ENCODE data around the gene MMS22L.
"Not testable (repeated sequence)": the region's sequence is repeated elsewhere in the genome, so short reads cannot be mapped to it uniquely, and the experiment has no call there.

The MMS22L gene

GRCh38 chr6:97231911-97232310 lies 51.1 kb downstream of the MMS22L start:
- no peak for DNase-seq

- no peak for DNase-seq
Observed at GRCh38 chr6:97222903-97223302, 60.1 kb downstream of the MMS22L start.

- DNase-seq = no peak
Observed at GRCh38 chr6:97218912-97219311, 64.1 kb downstream of the MMS22L start.

- DNase-seq = no peak
Observed at GRCh38 chr6:97215157-97215769, 67.8 kb downstream of the MMS22L start.

GRCh38 chr6:97214671-97215070 lies 68.3 kb downstream of the MMS22L start:
- no peak for DNase-seq

GRCh38 chr6:97207383-97207782 lies 75.6 kb downstream of the MMS22L start:
- DNase-seq = no peak

GRCh38 chr6:97205966-97206365 lies 77.0 kb downstream of the MMS22L start:
- no peak for DNase-seq

GRCh38 chr6:97203343-97203742 lies 79.7 kb downstream of the MMS22L start:
- DNase-seq = no peak

GRCh38 chr6:97198046-97198565 lies 84.9 kb downstream of the MMS22L start:
- no peak for DNase-seq

- no peak for DNase-seq
Observed at GRCh38 chr6:97195117-97195516, 87.9 kb downstream of the MMS22L start.

GRCh38 chr6:97189767-97190166 lies 93.2 kb downstream of the MMS22L start:
- no peak for DNase-seq

GRCh38 chr6:97187951-97188350 lies 95.1 kb downstream of the MMS22L start:
- DNase-seq = no peak

GRCh38 chr6:97186416-97186999 lies 96.5 kb downstream of the MMS22L start:
- DNase-seq = peak; percentile 46

- no peak for DNase-seq
Observed at GRCh38 chr6:97177905-97178304, 105.1 kb downstream of the MMS22L start.

GRCh38 chr6:97176468-97176867 lies 106.5 kb downstream of the MMS22L start:
- DNase-seq = no peak

- no peak for DNase-seq
Observed at GRCh38 chr6:97175806-97176205, 107.2 kb downstream of the MMS22L start.

- no peak for DNase-seq
Observed at GRCh38 chr6:97174471-97174870, 108.5 kb downstream of the MMS22L start.

- DNase-seq = no peak
Observed at GRCh38 chr6:97160280-97160679, 122.7 kb downstream of the MMS22L start.

- DNase-seq = not testable (repeated sequence)
Observed at GRCh38 chr6:97155447-97155846, 127.6 kb downstream of the MMS22L start.

GRCh38 chr6:97154015-97154414 lies 129.0 kb downstream of the MMS22L start:
- no peak for DNase-seq

- DNase-seq = no peak
Observed at GRCh38 chr6:97151601-97152000, 131.4 kb downstream of the MMS22L start.

- no peak for DNase-seq
Observed at GRCh38 chr6:97150932-97151331, 132.1 kb downstream of the MMS22L start.

- no peak for DNase-seq
Observed at GRCh38 chr6:97147421-97147820, 135.6 kb downstream of the MMS22L start.

- no peak for DNase-seq
Observed at GRCh38 chr6:97145691-97146090, 137.3 kb downstream of the MMS22L start.

GRCh38 chr6:97141756-97142155 lies 141.3 kb downstream of the MMS22L start:
- DNase-seq = no peak

All from activated CD4-positive, CD25-positive, alpha-beta regulatory T cell treated with anti-CD3 and anti-CD28 coated beads, Interleukin-2, amount 50 U/mL, for 72 hours (primary cell).